ENCODE results near the gene OLR1. TPM values are rescaled to one million over a fixed set of nuclear protein-coding genes. Genes with fewer than 3 reads are reported as not detected.

Gene OLR1
- total RNA-seq, 1 experiment from 2014 or later = 0.12 TPM

DNA sequence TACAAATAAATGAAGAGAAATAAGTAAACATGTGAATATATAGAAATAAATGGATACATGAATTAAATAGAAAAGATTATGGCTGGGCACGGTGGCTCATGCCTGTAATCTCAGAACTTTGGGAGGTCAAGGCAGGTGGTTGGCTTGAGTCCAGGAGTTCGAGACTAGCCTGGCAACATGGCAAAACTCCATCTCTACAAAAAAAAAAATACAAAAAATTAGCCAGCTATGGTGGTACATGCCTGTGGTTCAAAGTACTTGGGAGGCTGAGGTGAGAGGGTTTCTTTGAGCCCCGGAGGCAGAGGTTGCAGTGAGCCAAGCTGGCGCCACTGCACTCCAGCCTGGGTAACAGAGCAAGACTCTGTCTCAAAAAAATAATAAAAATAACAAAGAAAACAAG, 36.8 kb downstream of the OLR1 start:
- Histone ChIP-seq H3K79me2 (ENCODE audit: insufficient read depth, low read length) (no peaks in the 10 kb centered on the region), H3K4me3 (replicated peaks in 1 of 2; ENCODE audit: low read depth in 1 of 2, low read length in 2 of 2) (no peak overlapping the region), H3K27ac (ENCODE audit: low read depth, low read length) (no peak overlapping the region), H3K4me2 (ENCODE audit: low read length) (no peak overlapping the region), H3K27me3 (ENCODE audit: insufficient read depth, low read length) (peaks cover 3% of the 10 kb centered on the region; the same call in 1 of the 2 replicates), H3K4me1 (ENCODE audit: control insufficient read depth in 1 of 2, insufficient read depth in 2 of 2, low read length in 2 of 2) (peaks cover 0 to 3% of the 10 kb centered on the region in 2 experiments; a peak in 1 of 4 replicates), H3K9me2 (ENCODE audit: insufficient read depth) (no peaks in the 10 kb centered on the region), H2AFZ (ENCODE audit: low read depth, low read length, poor library complexity, severe bottlenecking) (no peak overlapping the region), H3K36me3 (ENCODE audit: control insufficient read depth in 1 of 2, insufficient read depth in 2 of 2, low read length in 2 of 2) (no peaks in the 10 kb centered on the region), H3K9me3 (ENCODE audit: control insufficient read depth in 1 of 2, insufficient read depth in 1 of 2, low read depth in 1 of 2, low read length in 2 of 2) (no peaks in the 10 kb centered on the region), H4K20me1 (ENCODE audit: insufficient read depth) (no peaks in the 10 kb centered on the region), H3K9ac (ENCODE audit: low read length) (no peak overlapping the region)
- DNase-seq (ENCODE audit: low read depth, low spot score) = no peak
- ChIA-PET RAD21 (ENCODE audit: low non-redundant PET in 1 of 2, low total read pairs in 2 of 2, uncharacterized antibody in 2 of 2, unreplicated experiment in 2 of 2) (no interaction called here), POLR2A (no interaction called here), CTCF (interaction anchor here (0.9 to 2.2 kb wide), 2 partner anchors 384 to 386 kb away, joined by 4 to 7 read pairs; no protein-coding TSS in a partner anchor)
- no TSS peak for BruUV-seq (replicated peaks)
- no peak for ATAC-seq
- intact Hi-C loops (cut with micrococcal nuclease) = no loop called here
- TF ChIP-seq, protein P1, sequence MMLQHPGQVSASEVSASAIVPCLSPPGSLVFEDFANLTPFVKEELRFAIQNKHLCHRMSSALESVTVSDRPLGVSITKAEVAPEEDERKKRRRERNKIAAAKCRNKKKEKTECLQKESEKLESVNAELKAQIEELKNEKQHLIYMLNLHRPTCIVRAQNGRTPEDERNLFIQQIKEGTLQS (IDR thresholded peaks at IDR 0.05) = no peak
- TF ChIP-seq TCF7L2 (IDR thresholded peaks at IDR 0.05; ENCODE audit: borderline replicate concordance, extremely low read depth, insufficient read depth, insufficient read length) = no peak
- TF ChIP-seq POLR2AphosphoS5 (IDR thresholded peaks at IDR 0.05; ENCODE audit: low read depth, low read length) = no peak
- TF ChIP-seq, protein P2, sequence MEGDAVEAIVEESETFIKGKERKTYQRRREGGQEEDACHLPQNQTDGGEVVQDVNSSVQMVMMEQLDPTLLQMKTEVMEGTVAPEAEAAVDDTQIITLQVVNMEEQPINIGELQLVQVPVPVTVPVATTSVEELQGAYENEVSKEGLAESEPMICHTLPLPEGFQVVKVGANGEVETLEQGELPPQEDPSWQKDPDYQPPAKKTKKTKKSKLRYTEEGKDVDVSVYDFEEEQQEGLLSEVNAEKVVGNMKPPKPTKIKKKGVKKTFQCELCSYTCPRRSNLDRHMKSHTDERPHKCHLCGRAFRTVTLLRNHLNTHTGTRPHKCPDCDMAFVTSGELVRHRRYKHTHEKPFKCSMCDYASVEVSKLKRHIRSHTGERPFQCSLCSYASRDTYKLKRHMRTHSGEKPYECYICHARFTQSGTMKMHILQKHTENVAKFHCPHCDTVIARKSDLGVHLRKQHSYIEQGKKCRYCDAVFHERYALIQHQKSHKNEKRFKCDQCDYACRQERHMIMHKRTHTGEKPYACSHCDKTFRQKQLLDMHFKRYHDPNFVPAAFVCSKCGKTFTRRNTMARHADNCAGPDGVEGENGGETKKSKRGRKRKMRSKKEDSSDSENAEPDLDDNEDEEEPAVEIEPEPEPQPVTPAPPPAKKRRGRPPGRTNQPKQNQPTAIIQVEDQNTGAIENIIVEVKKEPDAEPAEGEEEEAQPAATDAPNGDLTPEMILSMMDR (IDR thresholded peaks at IDR 0.05 in 2 of 3, conservative IDR thresholded peaks at IDR 0.05 in 1 of 3; ENCODE audit: borderline replicate concordance in 1 of 3, insufficient read depth in 1 of 3, low read depth in 2 of 3, low read length in 2 of 3) = no peak

DNA sequence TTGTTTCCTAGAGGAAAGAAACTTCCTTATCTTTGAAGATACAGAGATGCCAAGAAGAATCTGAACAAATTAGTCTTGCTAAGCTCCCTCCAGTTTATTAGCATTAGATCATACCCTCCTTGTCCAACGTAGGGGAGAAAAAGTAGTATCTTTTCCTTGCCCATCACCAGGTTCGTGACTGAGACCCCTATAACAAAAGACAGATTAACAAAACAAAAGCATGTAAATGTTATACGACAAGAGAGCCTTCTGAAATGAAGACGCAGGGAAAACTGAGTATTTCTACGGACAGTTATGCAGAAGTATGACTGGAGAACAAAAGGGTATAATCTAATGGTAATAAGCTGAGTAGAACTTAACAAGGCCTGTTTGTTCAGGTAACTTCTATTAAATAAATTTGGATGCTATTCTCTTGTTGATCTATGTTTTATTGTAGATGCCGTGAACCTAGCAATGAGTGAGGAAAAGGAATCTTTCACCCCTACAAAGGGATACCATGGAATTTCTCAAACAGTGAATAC, 39.0 kb downstream of the OLR1 start:
- peaks cover 11% of the 10 kb centered on the region for H3K27me3 ChIP-seq (ENCODE audit: insufficient read depth, low read length)
- intact Hi-C loops (cut with micrococcal nuclease) = no loop called here
- ChIA-PET CTCF (interaction anchor here (0.5 kb wide), 1 partner anchor 384 kb away, joined by 3 read pairs; no protein-coding TSS in a partner anchor), RAD21 (ENCODE audit: low non-redundant PET in 1 of 2, low total read pairs in 2 of 2, uncharacterized antibody in 2 of 2, unreplicated experiment in 2 of 2) (no interaction called here), POLR2A (no interaction called here)
- H3K79me2 ChIP-seq (ENCODE audit: insufficient read depth, low read length) = no peaks in the 10 kb centered on the region
- no peak overlapping the region for H3K4me2 ChIP-seq (ENCODE audit: low read length)
- H2AFZ ChIP-seq (ENCODE audit: low read depth, low read length, poor library complexity, severe bottlenecking) = no peak overlapping the region
- no peaks in the 10 kb centered on the region for H3K9me2 ChIP-seq (ENCODE audit: insufficient read depth)
- ATAC-seq (no peak), DNase-seq (ENCODE audit: low read depth, low spot score) (no peak)
- H3K27ac ChIP-seq (ENCODE audit: low read depth, low read length) = no peak overlapping the region
- H3K4me3 ChIP-seq (replicated peaks in 1 of 2; ENCODE audit: low read depth in 1 of 2, low read length in 2 of 2) = no peak overlapping the region
- no peaks in the 10 kb centered on the region for H4K20me1 ChIP-seq (ENCODE audit: insufficient read depth)
- no TSS peak for BruUV-seq (replicated peaks)
- H3K9me3 ChIP-seq (ENCODE audit: control insufficient read depth in 1 of 2, insufficient read depth in 1 of 2, low read depth in 1 of 2, low read length in 2 of 2) = no peaks in the 10 kb centered on the region
- H3K4me1 ChIP-seq (ENCODE audit: control insufficient read depth in 1 of 2, insufficient read depth in 2 of 2, low read length in 2 of 2) = peaks cover 0 to 3% of the 10 kb centered on the region in 2 experiments; a peak in 1 of 4 replicates
- no peak overlapping the region for H3K9ac ChIP-seq (ENCODE audit: low read length)
- TF ChIP-seq FOSL1 (IDR thresholded peaks at IDR 0.05; ENCODE audit: low read depth) (no peak), SP1 (IDR thresholded peaks at IDR 0.05; ENCODE audit: low read depth) (no peak), CEBPB (IDR thresholded peaks at IDR 0.05; ENCODE audit: low read depth) (no peak), POLR2AphosphoS5 (IDR thresholded peaks at IDR 0.05; ENCODE audit: low read depth, low read length) (no peak), SIN3A (IDR thresholded peaks at IDR 0.05; ENCODE audit: low read depth) (no peak), POLR2A (IDR thresholded peaks at IDR 0.05; ENCODE audit: borderline replicate concordance, extremely low read depth, insufficient read depth, insufficient read length) (no peak), CBX3 (IDR thresholded peaks at IDR 0.05; ENCODE audit: low read depth) (no peak), EZH2 (IDR thresholded peaks at IDR 0.05) (no peak), JUND (IDR thresholded peaks at IDR 0.05) (no peak), EZH2phosphoT487 (IDR thresholded peaks at IDR 0.05; ENCODE audit: borderline replicate concordance) (no peak)
- TF ChIP-seq, protein P3, sequence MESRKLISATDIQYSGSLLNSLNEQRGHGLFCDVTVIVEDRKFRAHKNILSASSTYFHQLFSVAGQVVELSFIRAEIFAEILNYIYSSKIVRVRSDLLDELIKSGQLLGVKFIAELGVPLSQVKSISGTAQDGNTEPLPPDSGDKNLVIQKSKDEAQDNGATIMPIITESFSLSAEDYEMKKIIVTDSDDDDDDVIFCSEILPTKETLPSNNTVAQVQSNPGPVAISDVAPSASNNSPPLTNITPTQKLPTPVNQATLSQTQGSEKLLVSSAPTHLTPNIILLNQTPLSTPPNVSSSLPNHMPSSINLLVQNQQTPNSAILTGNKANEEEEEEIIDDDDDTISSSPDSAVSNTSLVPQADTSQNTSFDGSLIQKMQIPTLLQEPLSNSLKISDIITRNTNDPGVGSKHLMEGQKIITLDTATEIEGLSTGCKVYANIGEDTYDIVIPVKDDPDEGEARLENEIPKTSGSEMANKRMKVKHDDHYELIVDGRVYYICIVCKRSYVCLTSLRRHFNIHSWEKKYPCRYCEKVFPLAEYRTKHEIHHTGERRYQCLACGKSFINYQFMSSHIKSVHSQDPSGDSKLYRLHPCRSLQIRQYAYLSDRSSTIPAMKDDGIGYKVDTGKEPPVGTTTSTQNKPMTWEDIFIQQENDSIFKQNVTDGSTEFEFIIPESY (IDR thresholded peaks at IDR 0.05; ENCODE audit: extremely low read depth, insufficient replicate concordance, low read length) = no peak
- no peaks in the 10 kb centered on the region for H3K36me3 ChIP-seq (ENCODE audit: control insufficient read depth in 1 of 2, insufficient read depth in 2 of 2, low read length in 2 of 2)

Measured in HCT116 (cell line).